AG08395 (cell line): Measurements from ENCODE around the gene CCNK.

Experiments used
- DNase-seq: peaks from one replicate; pipeline ENCODE4 v3.0.0; 2012; ENCODE audit warnings: mixed read lengths, low spot score

The CCNK gene

DNA sequence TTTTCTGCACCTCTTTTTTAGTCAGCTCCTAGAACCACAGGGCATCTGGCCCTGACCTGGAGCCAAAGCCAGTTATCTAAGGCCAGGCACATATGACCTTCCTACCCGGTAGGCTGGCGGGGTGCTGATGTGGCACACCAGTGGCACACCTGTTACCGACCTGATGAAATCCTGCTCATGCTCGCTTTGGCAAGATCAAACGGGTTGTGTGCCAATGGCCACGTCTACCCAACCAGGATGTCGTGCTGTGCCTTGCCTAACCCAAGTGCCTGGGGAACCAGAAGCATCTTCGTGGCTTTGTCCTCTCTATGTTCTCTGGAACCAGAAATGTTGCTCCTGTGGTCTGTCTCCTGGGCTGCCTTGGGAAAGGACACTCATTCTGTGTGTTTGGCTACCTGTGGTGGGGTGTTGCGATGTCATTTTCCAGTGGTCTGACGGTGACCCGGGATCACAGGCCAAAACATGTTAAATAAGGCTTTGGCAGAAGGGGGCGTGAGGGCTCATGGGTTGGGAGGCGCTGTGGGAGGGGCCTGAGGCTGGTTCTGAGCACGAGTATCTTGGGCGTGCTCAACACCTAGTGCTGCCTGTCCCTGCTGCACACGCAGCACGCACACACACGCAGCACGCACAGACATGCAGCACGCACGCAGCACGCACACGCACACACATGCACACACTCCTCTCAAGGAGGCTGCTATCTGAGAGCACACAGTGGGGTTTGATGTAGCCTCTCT, 27.9 kb downstream of the CCNK start:
- DNase-seq: no peak

DNA sequence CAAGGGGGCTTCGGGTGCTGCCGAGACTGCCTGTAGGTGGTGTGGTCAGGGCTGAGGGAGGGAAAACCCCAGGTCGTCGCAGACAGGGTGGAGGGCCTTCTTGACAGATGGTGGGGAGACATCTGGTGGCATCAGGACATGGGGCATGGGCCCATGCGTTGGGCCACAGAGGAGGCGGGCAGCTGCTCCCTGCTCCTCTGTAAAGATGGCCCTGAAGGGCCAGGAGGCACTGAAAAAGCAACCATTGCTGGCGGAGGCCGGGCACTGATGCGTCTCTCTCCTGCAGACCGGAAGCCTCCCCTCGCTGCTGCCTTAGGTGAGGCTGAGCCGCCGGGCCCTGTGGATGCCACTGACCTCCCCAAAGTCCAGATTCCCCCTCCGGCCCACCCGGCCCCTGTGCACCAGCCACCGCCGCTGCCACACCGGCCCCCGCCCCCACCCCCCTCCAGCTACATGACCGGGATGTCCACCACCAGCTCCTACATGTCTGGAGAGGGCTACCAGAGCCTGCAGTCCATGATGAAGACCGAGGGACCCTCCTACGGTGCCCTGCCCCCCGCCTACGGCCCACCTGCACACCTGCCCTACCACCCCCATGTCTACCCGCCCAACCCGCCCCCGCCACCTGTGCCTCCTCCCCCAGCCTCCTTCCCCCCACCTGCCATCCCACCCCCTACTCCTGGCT, 28.8 kb downstream of the CCNK start:
- DNase-seq: no peak

DNA sequence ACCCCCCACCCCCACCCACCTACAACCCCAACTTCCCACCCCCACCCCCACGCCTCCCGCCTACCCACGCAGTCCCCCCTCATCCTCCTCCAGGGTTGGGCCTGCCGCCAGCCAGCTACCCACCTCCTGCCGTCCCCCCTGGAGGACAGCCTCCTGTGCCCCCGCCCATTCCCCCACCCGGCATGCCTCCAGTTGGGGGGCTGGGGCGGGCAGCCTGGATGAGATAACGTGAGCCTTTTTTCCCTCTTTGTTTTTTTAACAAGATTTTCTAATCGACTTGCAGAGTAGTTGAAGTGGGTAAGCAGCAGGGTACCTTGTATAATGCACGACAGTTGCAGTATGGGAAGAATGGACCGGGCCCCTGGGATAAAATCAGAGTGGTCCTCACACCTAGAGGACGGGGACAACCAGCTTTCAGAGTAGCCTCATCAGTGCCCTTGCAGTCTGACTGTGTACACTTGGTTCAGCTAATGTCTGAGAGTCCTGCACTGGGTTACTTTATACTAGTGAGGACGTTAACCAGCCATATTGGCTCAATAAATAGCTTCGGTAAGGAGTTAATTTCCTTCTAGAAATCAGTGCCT, 29.4 kb downstream of the CCNK start:
- no peak for DNase-seq

DNA sequence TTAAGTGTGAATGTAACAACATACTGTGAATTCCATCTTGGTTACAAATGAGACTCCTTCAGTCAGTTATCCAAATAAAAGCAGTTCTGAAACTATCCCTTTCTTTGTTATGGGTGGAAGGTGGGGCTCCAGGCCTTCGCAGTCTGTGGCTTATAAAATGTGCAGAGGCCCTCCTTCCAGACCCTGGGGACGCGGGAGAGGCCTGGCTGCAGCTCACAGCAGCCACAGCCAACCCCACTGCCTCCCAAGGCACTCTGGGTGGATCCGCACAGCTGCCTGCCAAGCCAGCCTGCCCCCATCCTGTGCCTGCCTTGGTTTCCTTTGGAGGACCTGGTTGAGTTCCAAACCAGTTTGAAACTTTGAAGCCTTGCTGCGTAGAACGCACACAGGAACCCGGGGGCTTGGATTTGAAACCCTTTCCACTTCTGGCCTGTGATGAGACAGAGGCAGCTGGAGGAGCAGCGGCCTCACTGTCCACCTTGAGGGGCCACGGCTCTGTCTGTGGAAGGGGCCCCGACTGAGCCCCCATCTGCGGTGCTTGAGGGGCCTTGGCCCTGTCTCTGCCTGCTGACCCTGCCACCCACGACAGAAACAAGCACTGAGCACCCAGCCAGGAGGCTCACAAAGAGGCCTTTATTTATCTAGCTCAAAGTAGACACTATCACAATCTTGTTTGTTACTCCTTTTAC, 30.4 kb downstream of the CCNK start:
- DNase-seq: no peak

DNA sequence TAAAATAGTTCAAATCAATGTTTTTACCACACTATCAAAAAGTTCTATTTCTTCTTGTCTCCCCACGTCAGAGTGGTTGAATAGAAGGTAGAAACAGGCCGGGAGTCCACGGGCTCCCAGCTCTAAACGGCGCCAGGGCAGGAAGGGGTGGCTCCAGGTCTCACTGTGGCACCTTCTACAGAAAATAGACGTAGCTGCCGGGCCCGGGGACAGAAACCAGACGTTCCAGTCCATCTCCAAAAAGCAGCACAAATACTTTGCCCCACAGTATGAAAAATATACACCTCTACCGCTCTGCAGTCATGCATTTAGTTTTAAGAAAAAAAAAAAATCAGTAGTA, 30.9 kb downstream of the CCNK start:
- DNase-seq: no peak

DNA sequence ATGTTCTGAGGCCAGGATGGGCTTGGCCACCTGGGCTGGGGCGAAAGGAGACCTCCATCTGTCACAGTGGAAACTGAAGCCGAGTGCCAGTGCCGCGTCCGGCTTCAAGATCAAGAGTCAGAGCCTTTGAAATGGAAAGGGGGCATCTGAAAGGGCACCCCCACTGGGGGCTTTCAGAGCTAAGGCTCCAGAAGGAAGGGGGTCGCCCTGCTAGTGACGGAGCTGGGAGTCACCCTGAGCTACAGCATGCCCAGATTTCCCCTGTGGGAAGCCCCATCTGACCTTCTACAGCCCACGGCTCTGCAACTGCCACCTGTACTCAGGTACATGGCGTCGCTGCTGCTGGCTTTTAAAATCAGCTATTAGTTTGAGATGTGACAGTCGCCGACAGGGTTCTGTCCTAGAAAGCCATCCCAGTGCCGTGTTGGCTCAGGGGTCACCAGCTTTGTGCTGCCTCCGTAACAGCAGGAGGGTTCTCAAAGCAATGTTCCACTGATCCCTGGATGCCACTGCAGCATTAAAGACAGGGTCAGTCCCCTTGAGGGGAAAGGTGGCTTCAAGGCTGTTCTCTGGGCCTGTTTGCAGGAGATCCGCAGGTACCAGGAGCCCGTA, 31.5 kb downstream of the CCNK start:
- DNase-seq: no peak

DNA sequence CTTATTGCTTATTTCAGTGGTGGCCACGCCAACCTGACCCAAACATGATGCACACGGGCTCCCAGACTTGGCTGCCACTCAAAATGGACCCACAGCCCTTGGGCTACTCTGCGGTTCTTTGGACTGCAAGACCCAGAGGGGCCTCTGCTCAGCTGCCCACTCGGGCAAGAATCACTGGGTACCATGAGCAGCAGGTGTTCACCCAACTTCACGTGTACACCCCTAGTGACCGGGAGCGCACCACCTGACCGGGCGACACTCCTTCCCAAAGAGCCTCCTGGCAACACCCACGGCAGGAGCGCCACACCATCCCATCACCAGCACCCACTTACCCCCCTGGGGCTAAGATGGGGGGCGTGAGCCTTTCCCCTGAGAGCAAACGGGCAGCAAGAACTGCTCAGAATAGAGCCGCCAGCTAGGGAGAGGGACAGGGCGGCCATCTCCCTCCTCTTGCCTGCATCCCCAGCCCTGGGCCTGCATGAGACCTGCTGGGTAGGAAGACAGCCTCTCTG, 32.0 kb downstream of the CCNK start:
- no peak for DNase-seq

DNA sequence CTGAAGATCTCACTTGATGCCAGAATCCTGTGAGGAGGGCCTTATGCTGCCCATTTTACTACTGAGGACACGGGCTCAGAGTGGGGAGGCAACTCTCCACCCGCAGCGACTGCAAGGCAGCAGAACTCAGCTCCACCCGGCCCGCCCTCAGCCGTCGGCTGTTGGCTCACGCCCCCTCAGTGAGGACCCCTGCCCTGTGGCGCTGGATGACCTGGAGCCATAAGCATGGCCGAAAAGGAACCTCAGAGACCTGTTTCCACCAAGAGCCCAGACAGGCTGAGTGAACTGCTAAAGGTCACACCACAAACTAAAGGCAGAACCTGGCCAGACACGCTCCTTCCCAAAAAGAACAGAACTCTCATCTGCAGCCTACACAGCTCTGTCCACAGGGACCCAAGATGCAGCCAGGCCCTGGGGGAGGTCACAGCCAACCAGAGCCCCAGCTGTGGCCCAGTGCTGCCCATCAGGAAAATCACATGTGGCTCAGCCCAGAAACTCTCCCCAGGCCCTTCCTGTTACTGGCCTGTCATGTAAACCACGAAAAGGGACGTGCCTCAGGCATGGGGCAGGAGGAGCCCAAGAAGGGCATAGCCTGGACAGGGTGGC, 32.8 kb downstream of the CCNK start:
- DNase-seq: no peak

DNA sequence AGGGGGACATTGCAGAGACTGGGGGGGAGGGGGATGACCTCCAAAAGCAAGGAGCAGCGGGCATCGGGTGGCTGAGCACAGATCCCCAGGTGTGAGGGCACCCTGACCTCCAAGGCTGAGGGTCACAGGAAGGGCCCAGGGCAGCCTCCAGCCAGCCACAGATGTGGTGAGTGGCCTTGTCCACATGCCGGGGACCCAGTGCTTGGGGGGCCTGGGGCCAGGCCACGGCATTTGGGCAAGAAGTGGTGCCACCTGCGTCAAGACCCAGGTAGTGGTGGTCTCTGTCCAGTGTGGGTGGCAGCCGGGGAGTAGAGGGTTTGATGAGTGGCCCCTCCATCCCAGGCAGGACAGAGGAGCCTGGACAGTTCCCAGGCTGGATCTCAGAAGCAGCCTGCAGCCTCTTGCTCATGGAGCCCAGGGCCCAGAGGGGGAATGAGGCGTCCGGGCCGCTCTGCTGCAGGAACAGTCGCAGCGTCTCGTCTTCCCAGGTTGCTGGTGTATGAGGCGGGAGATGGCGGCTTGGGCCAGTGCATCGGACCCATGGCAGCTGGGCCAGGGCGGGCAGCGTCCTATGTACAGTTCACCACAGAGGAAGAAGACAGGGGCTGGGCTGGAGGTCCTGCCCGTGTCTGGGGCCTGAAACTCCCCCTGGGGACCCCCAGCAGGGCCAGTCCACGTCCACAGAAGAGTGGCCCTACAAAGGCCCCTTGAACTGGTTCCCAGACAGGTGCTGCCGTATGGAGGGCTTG, 33.5 kb downstream of the CCNK start:
- DNase-seq: no peak

DNA sequence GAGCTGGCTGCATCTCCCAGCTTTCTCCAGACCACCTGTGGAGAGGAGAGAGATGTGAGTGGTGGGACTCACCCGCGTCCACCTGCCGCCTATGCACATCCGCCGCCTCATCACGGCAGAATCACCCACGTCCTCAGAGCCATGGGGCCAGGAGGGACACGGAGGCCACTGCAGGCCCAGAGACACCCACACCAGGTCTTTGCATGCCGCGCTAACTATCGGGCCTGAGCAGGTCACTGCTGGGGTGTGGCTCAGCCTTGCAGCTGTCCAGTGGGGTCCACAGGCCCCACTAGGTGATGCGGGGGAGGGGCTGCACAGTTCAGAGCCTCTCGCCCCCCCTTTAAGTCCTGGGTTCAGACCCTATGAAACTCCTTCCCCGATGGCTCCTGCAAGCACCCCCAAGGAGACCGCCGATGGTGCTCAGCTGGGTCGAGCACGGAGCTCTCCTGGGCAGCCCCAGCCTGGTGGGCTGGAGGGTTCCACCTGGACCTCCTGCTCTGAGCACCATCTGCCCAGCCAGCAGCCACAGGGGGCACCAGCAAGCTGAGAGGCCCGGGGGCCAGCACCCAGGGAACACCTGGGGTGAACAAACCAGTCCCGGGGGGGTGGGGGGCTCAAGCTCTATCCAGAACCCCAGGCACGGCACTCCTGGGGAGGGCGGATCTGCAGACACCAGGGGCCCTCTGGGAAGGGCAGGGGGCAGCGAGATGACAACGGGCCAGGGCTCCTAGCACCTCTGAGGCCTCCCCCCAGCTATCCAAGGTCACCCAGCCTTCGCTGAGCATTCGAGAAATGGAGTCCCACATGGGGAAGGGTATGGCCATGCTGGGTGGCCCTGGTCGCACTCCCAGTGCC, 34.3 kb downstream of the CCNK start:
- DNase-seq: no peak

DNA sequence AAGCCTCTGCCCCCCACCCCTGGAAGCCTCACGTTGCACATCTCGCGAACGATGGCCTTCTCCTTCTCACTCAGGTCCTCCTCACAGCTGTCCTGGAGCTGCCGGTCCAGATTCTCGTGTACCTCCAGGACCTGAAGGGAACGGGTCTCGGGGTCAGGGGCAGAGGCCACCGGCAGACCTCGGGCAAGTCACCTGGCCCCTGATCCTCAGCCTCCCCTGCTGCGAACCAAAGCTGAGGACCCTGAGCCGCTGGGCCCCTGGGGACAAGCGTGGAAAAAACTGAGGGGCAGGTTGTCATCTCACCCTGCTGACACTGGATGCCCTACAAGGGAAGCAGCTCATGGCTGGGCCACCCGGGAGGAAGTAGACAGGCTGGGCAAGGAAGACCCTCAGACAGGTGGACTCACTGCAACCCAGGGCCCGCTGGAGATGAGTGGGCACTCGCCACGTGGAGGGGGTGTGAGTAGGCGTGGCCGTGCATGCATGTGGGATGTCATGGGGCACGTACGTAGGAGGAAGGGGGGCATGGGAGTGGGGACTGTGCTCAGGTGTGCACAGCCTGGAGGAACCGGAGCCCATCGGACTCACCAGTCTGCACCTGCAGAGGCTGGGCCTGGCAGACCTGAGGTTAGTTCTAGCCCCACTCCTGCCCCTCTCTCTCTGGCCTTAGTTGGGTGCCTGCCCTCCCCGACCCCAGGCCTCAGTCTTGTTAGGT, 35.1 kb downstream of the CCNK start:
- no peak for DNase-seq

DNA sequence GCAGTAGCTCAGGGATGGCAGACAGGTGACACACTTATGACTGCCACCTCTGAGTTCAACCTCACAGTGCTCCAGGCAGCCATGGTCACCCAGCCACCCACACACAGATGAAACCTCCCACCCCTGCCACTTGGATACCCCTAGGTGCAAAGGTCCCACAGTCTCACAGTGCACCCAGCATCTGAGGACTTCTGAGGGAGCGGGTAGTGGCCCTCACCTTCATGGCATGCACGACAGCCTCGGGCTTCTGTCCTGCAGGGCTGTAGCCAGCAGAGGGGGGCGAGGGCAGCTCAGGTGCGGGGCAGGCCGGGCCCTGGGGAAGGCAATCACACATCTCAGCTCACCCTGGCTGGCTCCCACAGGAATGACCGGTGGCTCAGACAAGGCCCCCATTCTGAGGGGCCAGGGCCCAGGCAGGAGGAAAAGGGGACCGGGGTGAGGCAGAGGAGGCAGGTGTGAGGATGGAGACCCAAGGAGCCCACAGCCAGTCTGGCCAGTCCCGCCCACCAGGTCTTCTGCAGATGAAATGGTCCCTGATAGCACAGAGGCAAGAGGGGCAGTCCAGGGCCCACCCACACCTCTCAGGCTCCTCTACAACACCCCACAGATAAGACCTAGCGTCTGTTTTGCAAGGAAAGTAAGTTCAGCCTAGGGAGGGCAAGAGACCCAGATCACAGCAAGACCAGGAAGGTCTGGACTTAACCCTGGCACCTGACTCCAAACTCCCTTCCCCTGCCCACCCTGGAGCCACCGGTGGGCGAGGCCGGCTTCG, 35.8 kb downstream of the CCNK start:
- DNase-seq: no peak

DNA sequence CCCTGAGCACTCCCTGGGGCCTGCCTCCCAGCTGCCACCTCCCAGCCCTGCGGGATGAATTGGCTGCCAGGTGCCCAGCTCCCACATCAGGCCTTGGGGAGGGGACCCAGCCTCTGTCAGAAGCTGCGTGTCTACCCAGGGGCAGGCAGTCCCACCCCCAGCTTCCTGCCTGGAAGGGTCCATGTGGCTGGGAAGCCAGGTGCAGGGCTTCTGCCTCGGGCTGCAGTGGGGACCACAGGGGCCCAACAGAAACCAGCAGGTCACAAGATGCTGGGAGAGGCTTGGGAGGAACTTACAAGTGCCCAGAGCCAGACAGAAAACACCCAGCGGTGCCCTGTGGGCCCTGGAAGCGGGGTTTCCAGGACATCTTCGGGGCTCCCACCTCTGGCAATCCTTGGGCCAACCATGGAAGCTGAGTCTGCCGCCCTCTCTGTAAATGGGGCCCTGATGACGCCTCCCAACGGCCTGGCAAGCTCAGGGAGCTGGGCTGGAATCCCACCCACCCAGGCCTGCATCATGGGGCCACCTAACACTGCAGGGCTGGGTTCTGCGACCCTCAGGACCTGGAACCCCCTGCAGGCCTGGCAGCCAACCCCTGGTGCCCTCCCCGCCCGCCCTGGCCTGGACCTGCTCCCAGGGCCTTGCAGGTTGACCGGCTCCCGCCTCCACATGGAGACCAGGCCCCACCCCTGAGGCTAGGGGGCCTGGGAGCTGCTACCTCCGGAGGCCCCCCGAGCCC, 36.6 kb downstream of the CCNK start:
- DNase-seq: no peak

DNA sequence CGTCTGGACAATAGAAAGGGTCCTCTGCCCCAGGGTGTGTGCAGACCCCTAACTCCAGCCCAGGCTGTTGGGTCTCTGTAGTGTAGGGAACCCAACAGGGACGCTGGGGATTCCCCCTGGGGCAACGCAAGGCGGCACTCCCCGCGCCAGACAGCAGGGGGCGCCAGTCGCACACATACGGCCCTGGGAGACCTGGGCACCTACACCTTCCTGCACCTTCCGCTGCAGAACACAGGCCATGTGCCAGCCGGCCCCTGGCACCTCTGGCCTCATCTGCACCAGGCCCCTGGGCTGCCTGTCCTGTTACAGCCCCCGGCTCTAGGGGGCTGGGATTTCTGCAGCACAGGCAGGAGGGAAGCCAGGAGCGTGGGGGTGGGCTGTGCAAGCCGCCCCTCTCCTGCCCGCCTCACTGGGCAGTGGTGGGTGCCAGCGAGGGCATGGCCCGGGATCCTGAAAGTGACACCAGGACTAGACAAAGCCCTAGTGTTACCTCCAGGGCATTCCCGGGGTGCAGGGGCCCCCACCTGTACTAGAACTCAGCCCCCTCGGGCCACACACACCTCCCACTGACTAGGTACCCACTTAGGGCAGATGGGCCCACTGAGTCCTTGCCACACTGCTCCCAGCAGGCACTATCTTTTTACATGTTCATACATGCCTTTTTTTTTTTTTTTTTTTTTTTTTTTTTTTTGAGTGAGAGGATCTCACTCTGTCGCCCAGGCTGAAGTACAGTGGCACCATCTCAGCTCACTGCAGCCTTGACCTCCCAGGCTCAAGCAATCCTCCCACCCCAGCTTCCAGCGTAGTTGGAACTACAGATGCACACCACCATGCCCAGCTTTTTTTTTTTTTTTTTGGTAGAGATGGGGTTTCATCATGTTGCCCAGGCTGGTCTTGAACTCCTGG, 37.5 kb downstream of the CCNK start:
- peak; percentile 81 for DNase-seq

DNA sequence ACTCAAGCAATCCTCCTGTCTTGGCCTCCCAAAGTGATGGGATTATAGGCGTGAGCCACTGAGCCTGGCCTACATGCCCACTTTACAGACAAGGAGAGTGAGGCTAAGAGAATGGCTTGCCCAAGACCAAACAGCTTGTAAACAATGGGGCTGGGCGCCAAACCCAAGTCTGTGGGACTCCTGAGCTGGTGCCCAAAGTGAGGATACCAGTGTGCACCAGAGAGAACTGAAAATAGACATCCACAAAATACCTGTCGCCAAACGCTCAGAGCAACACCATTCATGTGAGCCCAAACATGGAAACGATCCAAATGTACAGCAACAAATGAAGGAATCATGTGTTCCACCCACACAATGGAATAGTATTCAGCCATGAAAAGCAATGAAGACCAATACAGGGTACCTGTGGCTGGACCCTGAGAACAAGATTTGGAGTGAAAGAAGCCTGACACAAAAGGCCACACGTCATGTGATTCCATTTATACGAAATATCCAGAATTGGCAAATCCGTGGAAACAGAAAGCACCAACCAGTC, 38.2 kb downstream of the CCNK start:
- DNase-seq: no peak

DNA sequence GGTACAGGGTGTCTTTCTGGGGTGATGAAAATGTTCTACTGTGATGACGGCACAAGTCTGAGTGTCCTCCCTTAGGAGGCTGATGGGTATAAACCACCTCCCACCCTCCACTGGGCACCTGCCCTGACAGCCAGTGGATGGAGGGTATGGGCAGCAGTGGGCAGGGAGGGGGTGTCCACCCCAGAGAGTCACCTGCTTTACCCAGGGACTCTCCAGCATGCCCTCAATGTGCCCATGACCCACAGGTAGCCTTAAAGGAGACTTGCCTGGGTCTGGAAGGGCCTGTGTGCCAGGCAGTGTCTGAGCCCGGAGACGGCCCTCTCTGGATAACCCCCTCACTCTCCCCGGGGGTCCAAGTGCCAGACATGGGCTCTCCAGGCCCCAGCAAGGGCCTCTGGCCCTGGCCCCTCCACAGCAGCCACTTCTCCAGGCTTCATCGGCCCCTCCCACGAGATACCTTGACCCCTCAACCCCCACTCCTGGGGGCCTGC, 38.8 kb downstream of the CCNK start:
- no peak for DNase-seq
